Fibroblast of villous mesenchyme (primary cell): Measurements from ENCODE around the gene PRKN. TPM values are rescaled to one million over a fixed set of nuclear protein-coding genes. Genes with fewer than 3 reads are reported as not detected.
"Not testable (repeated sequence)": the region's sequence is repeated elsewhere in the genome, so short reads cannot be mapped to it uniquely, and the experiment has no call there.

Experiments used
- DNase-seq: peaks from one replicate; pipeline ENCODE4 v3.0.0-alpha.2; 2010; ENCODE audit warnings: low read depth
- H3K4me3 ChIP-seq: 2 replicates; pipeline ENCODE4 v1.5.1; 2011; ENCODE audit warnings: low read depth, mild to moderate bottlenecking, low read length
- CTCF ChIP-seq: IDR thresholded peaks from 2 replicates; pipeline ENCODE4 v1.5.1; 2012; ENCODE audit warnings: low read depth, mild to moderate bottlenecking, low read length; ENCODE audit not compliant: insufficient read depth
- total RNA-seq: library from RNA; depleted of rRNA; stranded (reverse); fragments of >200 nt; gene quantifications from 2 replicates; pipeline ENCODE4 v1.2.3, GENCODE V29; 2012

Gene PRKN
- total RNA-seq, 1 donor, result 2.2 TPM

- no peak for TF ChIP-seq CTCF
- no peak for DNase-seq
- no peak overlapping the region for H3K4me3 ChIP-seq
Measured at GRCh38 chr6:161341638-161342037, 1385.9 kb downstream of the PRKN start.

- TF ChIP-seq CTCF, result no peak
- no peak overlapping the region for H3K4me3 ChIP-seq
- DNase-seq, result no peak
Measured at GRCh38 chr6:161338015-161338414, 1389.6 kb downstream of the PRKN start.

- H3K4me3 ChIP-seq, result no peak overlapping the region
- DNase-seq, result no peak
- TF ChIP-seq CTCF, result no peak
Measured at GRCh38 chr6:161336479-161336878, 1391.1 kb downstream of the PRKN start.

GRCh38 chr6:161333410-161333809 lies 1394.2 kb downstream of the PRKN start:
- no peak for TF ChIP-seq CTCF
- H3K4me3 ChIP-seq, result no peak overlapping the region
- no peak for DNase-seq

GRCh38 chr6:161331402-161332081 lies 1396.0 kb downstream of the PRKN start:
- not testable (repeated sequence) for DNase-seq, H3K4me3 ChIP-seq

- no peak for DNase-seq
- TF ChIP-seq CTCF, result no peak
- H3K4me3 ChIP-seq, result no peak overlapping the region
Measured at GRCh38 chr6:161327360-161327953, 1400.1 kb downstream of the PRKN start.

- H3K4me3 ChIP-seq, result no peak overlapping the region
- DNase-seq, result no peak
- TF ChIP-seq CTCF, result no peak
Measured at GRCh38 chr6:161319231-161319630, 1408.3 kb downstream of the PRKN start.
